ENCODE measurements around the gene TRIOBP.
"Not testable (repeated sequence)": the region's sequence is repeated elsewhere in the genome, so short reads cannot be mapped to it uniquely, and the experiment has no call there.

Gene TRIOBP

GRCh38 chr22:37703906-37704305 lies 7.1 kb downstream of the TRIOBP start:
- Histone ChIP-seq H3K9ac (ENCODE audit: low read length) (no peak overlapping the region), H3K4me1 (ENCODE audit: control insufficient read depth, insufficient read depth, low read length) (peaks cover 10% of the 10 kb centered on the region), H3K36me3 (ENCODE audit: control insufficient read depth, insufficient read depth, low read length, severe bottlenecking) (no peaks in the 10 kb centered on the region), H3K27me3 (replicated peaks; ENCODE audit: control insufficient read depth, insufficient read depth, low read length) (no peaks in the 10 kb centered on the region), H3K9me3 (ENCODE audit: control insufficient read depth, low read length) (no peaks in the 10 kb centered on the region), H3K4me3 (ENCODE audit: low read length) (no peak overlapping the region)
- DNase-seq (ENCODE audit: low read depth): no peak

DNA sequence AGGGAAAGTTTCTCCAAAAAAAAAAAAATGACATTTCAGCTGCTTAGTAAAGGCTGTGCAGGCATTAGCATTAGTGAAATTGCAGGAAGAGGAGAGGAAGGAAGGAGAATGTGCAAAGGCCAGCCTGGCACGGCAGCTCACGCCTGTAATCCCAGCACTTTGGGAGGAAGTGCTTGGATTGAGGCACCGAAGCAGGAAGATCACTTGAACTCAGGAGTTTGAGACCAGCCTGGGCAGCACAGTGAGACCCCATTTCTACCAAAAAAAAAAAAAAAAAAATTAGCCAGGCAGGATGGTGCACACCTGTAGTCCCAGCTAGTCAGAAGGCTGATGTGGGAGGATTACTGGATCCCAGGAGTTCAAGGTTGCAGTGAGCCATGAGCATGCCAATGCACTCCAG lies 7.8 kb downstream of the TRIOBP start:
- Histone ChIP-seq H3K36me3 (ENCODE audit: control insufficient read depth, insufficient read depth, low read length, severe bottlenecking) (no peaks in the 10 kb centered on the region), H3K27me3 (replicated peaks; ENCODE audit: control insufficient read depth, insufficient read depth, low read length) (no peaks in the 10 kb centered on the region), H3K9me3 (ENCODE audit: control insufficient read depth, low read length) (no peaks in the 10 kb centered on the region)

GRCh38 chr22:37705205-37705604 lies 8.4 kb downstream of the TRIOBP start:
- Histone ChIP-seq H3K4me1 (ENCODE audit: control insufficient read depth, insufficient read depth, low read length) (peaks cover 10% of the 10 kb centered on the region), H3K4me3 (ENCODE audit: low read length) (no peak overlapping the region), H3K36me3 (ENCODE audit: control insufficient read depth, insufficient read depth, low read length, severe bottlenecking) (no peaks in the 10 kb centered on the region), H3K9me3 (ENCODE audit: control insufficient read depth, low read length) (no peaks in the 10 kb centered on the region), H3K9ac (ENCODE audit: low read length) (no peak overlapping the region), H3K27me3 (replicated peaks; ENCODE audit: control insufficient read depth, insufficient read depth, low read length) (no peaks in the 10 kb centered on the region)
- DNase-seq (ENCODE audit: low read depth): no peak

More for the DNA sequence above, 7.8 kb downstream of the TRIOBP start:
- Histone ChIP-seq H3K4me3 (ENCODE audit: low read length) (no peak overlapping the region), H3K9ac (ENCODE audit: low read length) (no peak overlapping the region), H3K4me1 (ENCODE audit: control insufficient read depth, insufficient read depth, low read length) (peaks cover 10% of the 10 kb centered on the region)
- DNase-seq (ENCODE audit: low read depth): no peak

DNA sequence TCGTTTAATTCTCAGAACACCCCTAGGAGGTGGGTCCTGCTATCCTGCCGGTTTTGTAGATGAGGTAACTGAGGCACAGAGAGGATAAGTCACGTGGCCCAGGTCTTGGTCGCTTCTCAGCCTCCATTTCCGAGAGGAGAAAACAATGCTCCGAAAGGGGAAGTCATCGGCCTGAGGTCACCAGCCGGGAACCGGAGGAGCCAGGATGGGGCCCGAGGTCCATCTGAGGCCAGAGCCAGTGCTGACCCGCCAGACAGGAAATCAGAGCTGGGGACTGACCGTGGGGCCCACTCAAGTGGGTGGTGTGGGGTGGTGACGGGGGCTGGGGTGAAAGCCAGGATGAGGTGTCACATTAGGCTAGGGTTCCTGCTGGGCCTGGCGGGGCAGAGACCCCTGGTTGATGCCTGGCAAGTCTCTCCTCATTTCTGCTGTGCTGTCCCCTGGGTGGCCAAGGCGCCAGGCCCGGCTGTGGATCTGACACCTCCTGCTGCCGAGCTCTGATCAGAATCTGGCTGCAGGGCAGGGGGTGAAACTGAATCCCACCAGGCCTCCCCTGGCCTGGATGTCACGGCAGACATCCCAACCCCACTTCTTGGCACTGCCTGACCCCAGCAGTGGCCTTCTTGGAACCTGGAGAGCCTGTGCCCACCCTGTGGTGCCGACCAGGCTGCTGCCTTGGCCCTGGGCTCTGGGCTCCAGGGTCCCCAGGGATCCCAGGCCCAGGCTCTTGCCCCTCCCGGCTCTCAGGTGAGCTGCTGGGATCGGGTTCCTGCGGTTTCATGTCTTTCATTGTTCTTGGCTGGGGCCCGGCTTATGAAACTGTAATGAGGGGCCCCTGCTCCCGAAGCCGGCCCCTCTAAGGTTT lies 12.0 kb downstream of the TRIOBP start:
- Histone ChIP-seq H3K4me1 (ENCODE audit: control insufficient read depth, insufficient read depth, low read length) (peaks cover 9% of the 10 kb centered on the region), H3K9me3 (ENCODE audit: control insufficient read depth, low read length) (no peaks in the 10 kb centered on the region), H3K4me3 (ENCODE audit: low read length) (no peak overlapping the region), H3K9ac (ENCODE audit: low read length) (no peak overlapping the region), H3K27me3 (replicated peaks; ENCODE audit: control insufficient read depth, insufficient read depth, low read length) (no peaks in the 10 kb centered on the region), H3K36me3 (ENCODE audit: control insufficient read depth, insufficient read depth, low read length, severe bottlenecking) (no peaks in the 10 kb centered on the region)
- DNase-seq (ENCODE audit: low read depth): no peak

DNA sequence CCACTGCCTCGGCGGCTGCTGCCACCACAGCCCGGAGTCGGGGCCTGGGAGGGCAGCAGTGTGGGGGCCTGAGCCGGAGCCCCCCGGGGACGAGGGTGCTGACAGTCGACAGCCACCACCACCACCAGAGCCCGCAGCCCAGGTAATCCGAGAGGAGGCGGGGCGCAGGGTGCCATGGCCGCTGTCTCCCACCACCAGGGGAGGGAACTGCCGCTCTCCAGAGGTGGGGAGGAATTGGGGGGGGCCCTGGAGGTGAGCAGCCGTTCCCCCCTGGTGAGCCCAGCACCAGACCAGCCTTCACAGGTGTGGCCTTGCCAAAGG lies 12.6 kb downstream of the TRIOBP start:
- no peaks in the 10 kb centered on the region for H3K9me3 ChIP-seq (ENCODE audit: control insufficient read depth, low read length)
- H3K9ac ChIP-seq (ENCODE audit: low read length): no peak overlapping the region
- H3K4me3 ChIP-seq (ENCODE audit: low read length): no peak overlapping the region
- DNase-seq (ENCODE audit: low read depth): no peak
- H3K27me3 ChIP-seq (replicated peaks; ENCODE audit: control insufficient read depth, insufficient read depth, low read length): no peaks in the 10 kb centered on the region
- peaks cover 7% of the 10 kb centered on the region for H3K4me1 ChIP-seq (ENCODE audit: control insufficient read depth, insufficient read depth, low read length)
- H3K36me3 ChIP-seq (ENCODE audit: control insufficient read depth, insufficient read depth, low read length, severe bottlenecking): no peaks in the 10 kb centered on the region

GRCh38 chr22:37710675-37711074 lies 13.8 kb downstream of the TRIOBP start:
- Histone ChIP-seq H3K36me3 (ENCODE audit: control insufficient read depth, insufficient read depth, low read length, severe bottlenecking) (no peaks in the 10 kb centered on the region), H3K4me3 (ENCODE audit: low read length) (no peak overlapping the region), H3K27me3 (replicated peaks; ENCODE audit: control insufficient read depth, insufficient read depth, low read length) (no peaks in the 10 kb centered on the region), H3K9ac (ENCODE audit: low read length) (no peak overlapping the region), H3K9me3 (ENCODE audit: control insufficient read depth, low read length) (no peaks in the 10 kb centered on the region), H3K4me1 (ENCODE audit: control insufficient read depth, insufficient read depth, low read length) (peaks cover 7% of the 10 kb centered on the region)
- no peak for DNase-seq (ENCODE audit: low read depth)

DNA sequence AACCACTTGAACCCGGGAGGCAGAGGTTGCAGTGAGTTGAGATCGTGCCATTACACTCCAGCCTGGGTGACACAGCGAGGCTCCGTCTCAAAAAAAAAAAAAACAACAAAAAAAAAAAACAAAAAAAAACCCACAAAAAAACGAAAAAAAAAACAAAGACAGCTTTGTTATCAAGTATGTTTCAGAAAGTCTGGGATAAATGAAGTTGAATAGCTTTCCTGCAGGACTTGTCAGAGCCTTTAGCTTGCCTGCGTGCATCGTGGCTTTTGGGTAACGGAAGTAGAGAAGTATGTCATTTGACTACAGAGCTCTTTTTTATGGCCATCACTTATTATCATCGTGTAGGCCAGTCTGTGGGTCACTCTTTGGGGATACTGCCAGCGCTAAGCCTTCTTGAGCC lies 14.6 kb downstream of the TRIOBP start:
- no peak overlapping the region for H3K9ac ChIP-seq (ENCODE audit: low read length)
- H3K4me1 ChIP-seq (ENCODE audit: control insufficient read depth, insufficient read depth, low read length): peaks cover under 1% of the 10 kb centered on the region
- no peaks in the 10 kb centered on the region for H3K9me3 ChIP-seq (ENCODE audit: control insufficient read depth, low read length)
- H3K4me3 ChIP-seq (ENCODE audit: low read length): no peak overlapping the region
- DNase-seq (ENCODE audit: low read depth): no peak
- H3K27me3 ChIP-seq (replicated peaks; ENCODE audit: control insufficient read depth, insufficient read depth, low read length): no peaks in the 10 kb centered on the region
- no peaks in the 10 kb centered on the region for H3K36me3 ChIP-seq (ENCODE audit: control insufficient read depth, insufficient read depth, low read length, severe bottlenecking)

GRCh38 chr22:37713761-37714160 lies 16.9 kb downstream of the TRIOBP start:
- Histone ChIP-seq H3K27me3 (replicated peaks; ENCODE audit: control insufficient read depth, insufficient read depth, low read length) (no peaks in the 10 kb centered on the region), H3K4me3 (ENCODE audit: low read length) (no peak overlapping the region), H3K4me1 (ENCODE audit: control insufficient read depth, insufficient read depth, low read length) (peaks cover 5% of the 10 kb centered on the region), H3K36me3 (ENCODE audit: control insufficient read depth, insufficient read depth, low read length, severe bottlenecking) (no peaks in the 10 kb centered on the region), H3K9ac (ENCODE audit: low read length) (no peak overlapping the region), H3K9me3 (ENCODE audit: control insufficient read depth, low read length) (no peaks in the 10 kb centered on the region)
- no peak for DNase-seq (ENCODE audit: low read depth)

- no peaks in the 10 kb centered on the region for H3K27me3 ChIP-seq (replicated peaks; ENCODE audit: control insufficient read depth, insufficient read depth, low read length)
- peaks cover 5% of the 10 kb centered on the region for H3K4me1 ChIP-seq (ENCODE audit: control insufficient read depth, insufficient read depth, low read length)
- no peaks in the 10 kb centered on the region for H3K36me3 ChIP-seq (ENCODE audit: control insufficient read depth, insufficient read depth, low read length, severe bottlenecking)
- H3K9ac ChIP-seq (ENCODE audit: low read length): no peak overlapping the region
- no peaks in the 10 kb centered on the region for H3K9me3 ChIP-seq (ENCODE audit: control insufficient read depth, low read length)
- no peak overlapping the region for H3K4me3 ChIP-seq (ENCODE audit: low read length)
- DNase-seq (ENCODE audit: low read depth): no peak
Measured at GRCh38 chr22:37714634-37715033, 17.8 kb downstream of the TRIOBP start.

GRCh38 chr22:37715760-37716159 lies 18.9 kb downstream of the TRIOBP start:
- DNase-seq (ENCODE audit: low read depth): no peak
- Histone ChIP-seq H3K36me3 (ENCODE audit: control insufficient read depth, insufficient read depth, low read length, severe bottlenecking) (no peaks in the 10 kb centered on the region), H3K27me3 (replicated peaks; ENCODE audit: control insufficient read depth, insufficient read depth, low read length) (no peaks in the 10 kb centered on the region)

DNA sequence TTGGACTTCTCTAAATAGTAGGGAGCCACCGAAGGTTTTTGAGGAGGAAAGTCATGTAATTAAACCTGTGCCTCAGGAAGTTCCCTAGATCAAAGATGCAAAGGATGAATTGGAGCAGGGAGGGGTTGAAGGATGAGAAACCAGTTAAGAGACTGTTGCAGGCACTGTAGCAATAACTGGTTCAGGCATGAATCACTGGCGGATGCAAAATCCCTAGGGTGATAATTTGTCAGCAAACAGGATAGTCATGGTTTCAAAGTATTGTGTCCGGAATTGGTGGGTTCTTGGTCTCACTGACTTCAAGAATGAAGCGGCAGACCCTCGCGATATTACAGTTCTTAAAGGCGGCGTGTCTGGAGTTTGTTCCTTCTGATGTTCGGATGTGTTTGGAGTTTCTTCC lies 19.9 kb downstream of the TRIOBP start:
- Histone ChIP-seq H3K4me3 (ENCODE audit: low read length) (no peak overlapping the region), H3K9me3 (ENCODE audit: control insufficient read depth, low read length) (no peaks in the 10 kb centered on the region), H3K4me1 (ENCODE audit: control insufficient read depth, insufficient read depth, low read length) (peaks cover 5% of the 10 kb centered on the region), H3K27me3 (replicated peaks; ENCODE audit: control insufficient read depth, insufficient read depth, low read length) (no peaks in the 10 kb centered on the region), H3K36me3 (ENCODE audit: control insufficient read depth, insufficient read depth, low read length, severe bottlenecking) (no peaks in the 10 kb centered on the region), H3K9ac (ENCODE audit: low read length) (no peak overlapping the region)
- no peak for DNase-seq (ENCODE audit: low read depth)

More at GRCh38 chr22:37715760-37716159, 18.9 kb downstream of the TRIOBP start:
- Histone ChIP-seq H3K4me3 (ENCODE audit: low read length) (no peak overlapping the region), H3K9me3 (ENCODE audit: control insufficient read depth, low read length) (no peaks in the 10 kb centered on the region), H3K4me1 (ENCODE audit: control insufficient read depth, insufficient read depth, low read length) (peaks cover 5% of the 10 kb centered on the region), H3K9ac (ENCODE audit: low read length) (no peak overlapping the region)

GRCh38 chr22:37717235-37717634 lies 20.4 kb downstream of the TRIOBP start:
- H3K36me3 ChIP-seq (ENCODE audit: control insufficient read depth, insufficient read depth, low read length, severe bottlenecking); H3K4me3 ChIP-seq (ENCODE audit: low read length); H3K27me3 ChIP-seq (replicated peaks; ENCODE audit: control insufficient read depth, insufficient read depth, low read length); DNase-seq (ENCODE audit: low read depth); H3K9ac ChIP-seq (ENCODE audit: low read length); H3K9me3 ChIP-seq (ENCODE audit: control insufficient read depth, low read length); H3K4me1 ChIP-seq (ENCODE audit: control insufficient read depth, insufficient read depth, low read length): not testable (repeated sequence)
